Neutrophil (primary cell): ENCODE data around the gene CRK.

ENCODE experiments used
- H3K27ac ChIP-seq: fragments of 200-600 bp; sonication (generic); 2 replicates; pipeline ENCODE4 v1.5.1; 2016; ENCODE audit warnings: mild to moderate bottlenecking, moderate library complexity
- H3K27me3 ChIP-seq: fragments of 200-600 bp; sonication (generic); 2 replicates; pipeline ENCODE4 v1.6.0; 2016; ENCODE audit warnings: mild to moderate bottlenecking
- H3K36me3 ChIP-seq: fragments of 200-600 bp; sonication (generic); 2 replicates; pipeline ENCODE4 v1.5.1; 2017
- H3K4me1 ChIP-seq, 2 experiments: fragments of 200-600 bp in 1 of 2; sonication (generic) in 1 of 2; 1 replicate in 1 of 2; 2 replicates in 1 of 2; pipeline versions ENCODE4 v1.5.1 to v1.6.1; 2013 to 2016; ENCODE audit warnings: low read depth in 1 of 2, low read length in 1 of 2, mild to moderate bottlenecking in 1 of 2, moderate library complexity in 1 of 2; ENCODE audit not compliant: control insufficient read depth in 1 of 2, insufficient read depth in 1 of 2
- H3K4me3 ChIP-seq, 2 experiments: fragments of 200-600 bp in 1 of 2; sonication (generic) in 1 of 2; 1 replicate in 1 of 2; 2 replicates in 1 of 2; pipeline ENCODE4 v1.5.1; 2013 to 2016; ENCODE audit warnings: low read depth in 1 of 2, low read length in 1 of 2, mild to moderate bottlenecking in 1 of 2, moderate library complexity in 1 of 2
- H3K9me3 ChIP-seq: fragments of 200-600 bp; sonication (generic); 2 replicates; pipeline ENCODE4 v1.5.1; 2016
- TF ChIP-seq, protein P1 (sequence below): fragments of 200-600 bp; sonication (generic); IDR thresholded peaks from 2 replicates; pipeline ENCODE4 v1.5.1; 2016; ENCODE audit warnings: antibody characterized with exemption

The CRK gene

DNA sequence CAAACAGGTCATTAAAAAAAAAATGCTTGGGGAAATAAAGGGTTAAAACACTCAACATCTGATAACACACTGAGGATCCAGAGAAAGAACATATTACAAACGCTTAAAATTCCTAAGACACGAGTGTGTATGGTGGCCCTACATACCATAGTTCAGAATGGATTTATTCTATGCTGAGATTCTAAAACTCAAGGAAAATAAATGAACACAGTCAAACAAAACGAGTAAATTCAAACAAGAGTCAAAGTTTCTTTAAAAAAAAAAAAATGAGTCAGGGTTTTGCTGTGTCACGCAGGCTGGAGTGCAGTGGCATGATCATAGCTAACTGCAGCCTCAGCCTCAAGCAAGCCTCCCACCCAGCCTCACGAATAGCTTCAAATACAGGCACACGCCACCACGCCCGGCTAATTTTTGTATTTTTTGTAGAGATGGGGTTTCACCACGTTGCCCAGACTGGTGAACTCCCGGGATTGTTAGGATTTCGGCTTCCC, 17.4 kb downstream of the CRK start:
- Histone ChIP-seq H3K4me3 (no peak overlapping the region), H3K27me3 (no peaks in the 10 kb centered on the region), H3K36me3 (peaks cover 44% of the 10 kb centered on the region), H3K27ac (no peak overlapping the region), H3K9me3 (no peaks in the 10 kb centered on the region), H3K4me1 (no peaks in the 10 kb centered on the region)
- TF ChIP-seq, protein P1, sequence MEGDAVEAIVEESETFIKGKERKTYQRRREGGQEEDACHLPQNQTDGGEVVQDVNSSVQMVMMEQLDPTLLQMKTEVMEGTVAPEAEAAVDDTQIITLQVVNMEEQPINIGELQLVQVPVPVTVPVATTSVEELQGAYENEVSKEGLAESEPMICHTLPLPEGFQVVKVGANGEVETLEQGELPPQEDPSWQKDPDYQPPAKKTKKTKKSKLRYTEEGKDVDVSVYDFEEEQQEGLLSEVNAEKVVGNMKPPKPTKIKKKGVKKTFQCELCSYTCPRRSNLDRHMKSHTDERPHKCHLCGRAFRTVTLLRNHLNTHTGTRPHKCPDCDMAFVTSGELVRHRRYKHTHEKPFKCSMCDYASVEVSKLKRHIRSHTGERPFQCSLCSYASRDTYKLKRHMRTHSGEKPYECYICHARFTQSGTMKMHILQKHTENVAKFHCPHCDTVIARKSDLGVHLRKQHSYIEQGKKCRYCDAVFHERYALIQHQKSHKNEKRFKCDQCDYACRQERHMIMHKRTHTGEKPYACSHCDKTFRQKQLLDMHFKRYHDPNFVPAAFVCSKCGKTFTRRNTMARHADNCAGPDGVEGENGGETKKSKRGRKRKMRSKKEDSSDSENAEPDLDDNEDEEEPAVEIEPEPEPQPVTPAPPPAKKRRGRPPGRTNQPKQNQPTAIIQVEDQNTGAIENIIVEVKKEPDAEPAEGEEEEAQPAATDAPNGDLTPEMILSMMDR: no peak

DNA sequence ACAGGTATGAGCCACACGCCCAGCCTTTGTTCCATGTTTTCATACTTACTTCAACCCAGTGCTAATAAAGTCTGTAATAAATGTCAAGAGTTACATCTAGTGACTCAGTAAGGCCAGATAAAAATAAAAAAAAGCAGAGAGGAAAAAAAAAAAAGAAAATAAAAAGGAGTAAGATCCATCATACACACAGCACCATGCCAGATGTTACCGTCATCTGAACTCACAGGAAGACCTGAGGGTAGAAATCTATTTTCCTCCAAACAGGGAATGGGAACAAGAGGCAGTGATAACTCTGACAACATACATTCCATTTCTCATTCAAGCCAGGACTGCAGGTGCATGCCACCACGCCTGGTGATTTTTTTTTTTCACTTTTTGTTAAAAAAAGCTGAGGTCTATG, 20.7 kb downstream of the CRK start:
- TF ChIP-seq, protein P1: no peak
- Histone ChIP-seq H3K27me3 (no peaks in the 10 kb centered on the region), H3K4me1 (no peaks in the 10 kb centered on the region), H3K27ac (no peak overlapping the region), H3K4me3 (no peak overlapping the region), H3K9me3 (no peaks in the 10 kb centered on the region), H3K36me3 (peaks cover 61% of the 10 kb centered on the region)

DNA sequence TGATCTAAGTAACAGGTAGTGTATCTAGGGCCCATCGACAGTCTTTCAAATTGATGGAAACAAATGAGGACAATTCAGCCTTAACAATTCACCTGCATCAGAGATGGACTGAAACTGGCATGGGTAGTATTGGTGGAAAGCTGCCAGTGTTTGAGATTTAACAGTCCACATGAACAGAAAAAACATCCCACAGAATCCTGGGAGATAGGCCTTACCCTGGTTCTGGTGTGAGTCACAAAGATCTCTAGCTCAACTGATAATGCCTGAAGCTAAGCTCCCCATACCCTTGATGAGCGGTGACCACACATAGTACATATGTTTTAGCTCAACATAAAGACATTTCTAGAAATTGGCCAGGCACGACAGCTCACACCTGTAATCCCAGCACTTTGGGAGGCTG, 21.9 kb downstream of the CRK start:
- no peaks in the 10 kb centered on the region for H3K9me3 ChIP-seq
- peaks cover 69% of the 10 kb centered on the region for H3K36me3 ChIP-seq
- no peak overlapping the region for H3K4me3 ChIP-seq
- no peak overlapping the region for H3K27ac ChIP-seq
- H3K4me1 ChIP-seq: no peaks in the 10 kb centered on the region
- TF ChIP-seq, protein P1: no peak
- no peaks in the 10 kb centered on the region for H3K27me3 ChIP-seq

DNA sequence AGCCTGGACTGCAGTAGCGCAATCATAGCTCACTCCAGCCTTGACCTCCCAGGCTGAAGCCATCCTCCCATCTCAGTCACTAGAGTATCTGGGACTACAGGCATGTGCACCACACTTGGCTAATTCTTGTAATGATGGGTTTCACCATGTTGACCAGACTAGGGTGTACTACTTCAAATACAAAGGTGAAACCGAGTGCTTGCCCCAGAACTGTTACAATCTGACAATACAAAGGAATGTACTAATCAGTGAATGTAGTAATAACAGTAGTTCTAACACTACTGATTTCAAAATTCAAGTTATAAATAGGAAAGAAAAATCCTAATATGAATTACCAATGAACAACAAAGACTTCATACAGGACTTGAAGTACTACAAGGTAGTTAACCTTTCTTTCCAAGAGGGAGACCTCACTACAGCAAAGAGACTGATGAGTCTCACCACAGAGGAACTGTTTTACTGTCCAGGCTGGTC, 24.4 kb downstream of the CRK start:
- TF ChIP-seq, protein P1: no peak
- no peak overlapping the region for H3K4me3 ChIP-seq
- no peaks in the 10 kb centered on the region for H3K9me3 ChIP-seq
- no peaks in the 10 kb centered on the region for H3K4me1 ChIP-seq
- H3K27me3 ChIP-seq: no peaks in the 10 kb centered on the region
- no peak overlapping the region for H3K27ac ChIP-seq
- H3K36me3 ChIP-seq: peaks cover 75% of the 10 kb centered on the region

DNA sequence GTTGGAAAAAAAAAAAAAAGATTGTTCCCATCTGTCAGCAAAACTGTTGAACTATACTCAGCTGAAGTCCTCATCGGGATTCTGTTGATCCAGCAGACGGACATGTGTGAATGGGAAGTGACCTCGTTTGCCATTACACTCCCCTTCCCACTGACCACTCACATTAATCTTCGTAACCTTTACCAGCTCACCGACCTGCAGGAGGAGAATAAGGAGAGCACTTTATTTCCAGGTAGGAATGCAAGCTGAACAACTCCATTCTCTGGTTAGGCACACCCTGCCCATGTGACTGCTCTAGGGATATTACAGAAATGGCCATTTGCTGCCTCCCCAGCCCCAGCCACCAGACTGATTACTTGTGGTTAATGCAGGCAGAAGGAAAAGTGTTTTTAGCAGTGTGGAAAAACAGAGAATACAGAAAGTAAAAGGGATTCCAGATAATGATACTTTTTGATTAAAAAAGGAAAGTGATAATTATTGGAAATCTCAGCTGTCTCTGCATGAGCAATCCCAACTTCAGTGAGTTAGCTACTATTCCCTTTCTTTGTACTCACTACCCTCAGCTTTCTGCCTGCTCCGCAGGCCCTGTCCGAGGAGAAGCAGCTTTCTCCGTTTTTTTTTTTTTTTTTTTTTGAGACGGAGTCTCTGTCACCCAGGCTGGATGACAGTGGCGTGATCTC, 32.4 kb downstream of the CRK start:
- no peak overlapping the region for H3K4me3 ChIP-seq
- H3K27me3 ChIP-seq: no peaks in the 10 kb centered on the region
- no peaks in the 10 kb centered on the region for H3K9me3 ChIP-seq
- peaks cover 77% of the 10 kb centered on the region for H3K36me3 ChIP-seq
- TF ChIP-seq, protein P1: no peak
- H3K27ac ChIP-seq: no peak overlapping the region
- H3K4me1 ChIP-seq: peaks cover 0 to 5% of the 10 kb centered on the region in 2 experiments
